22Rv1 (cell line): ENCODE measurements around the gene PICALM.

ENCODE experiments used
- ZFX ChIP-seq: fragments of 450-650 bp; IDR thresholded peaks from 2 replicates; pipeline ENCODE4 v1.6.1; 2017; ENCODE audit warnings: antibody characterized with exemption, borderline replicate concordance
- TF ChIP-seq, protein P1 (sequence below): fragments of 450-650 bp; IDR thresholded peaks from 2 replicates; pipeline ENCODE4 v1.5.1; 2017; ENCODE audit warnings: mild to moderate bottlenecking

DNA sequence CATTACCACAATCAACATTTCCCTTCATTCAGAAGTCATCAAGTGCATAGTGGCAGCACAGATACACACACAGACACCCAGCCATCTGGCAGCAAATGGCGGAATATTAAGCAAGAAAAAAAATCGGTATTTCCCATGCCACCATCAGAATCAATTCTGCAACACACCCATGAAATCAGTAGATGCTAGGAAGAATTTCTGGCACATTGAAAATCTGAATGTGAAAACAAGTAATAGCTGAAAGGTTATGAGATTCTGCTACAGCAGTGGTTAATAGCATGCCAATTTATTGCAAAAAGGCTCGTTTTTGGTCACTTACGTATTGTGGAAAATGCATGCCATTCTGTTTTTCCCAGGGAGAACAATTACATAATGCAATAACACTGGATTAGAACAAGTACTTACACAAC lies 91.1 kb downstream of the PICALM start:
- TF ChIP-seq, protein P1, sequence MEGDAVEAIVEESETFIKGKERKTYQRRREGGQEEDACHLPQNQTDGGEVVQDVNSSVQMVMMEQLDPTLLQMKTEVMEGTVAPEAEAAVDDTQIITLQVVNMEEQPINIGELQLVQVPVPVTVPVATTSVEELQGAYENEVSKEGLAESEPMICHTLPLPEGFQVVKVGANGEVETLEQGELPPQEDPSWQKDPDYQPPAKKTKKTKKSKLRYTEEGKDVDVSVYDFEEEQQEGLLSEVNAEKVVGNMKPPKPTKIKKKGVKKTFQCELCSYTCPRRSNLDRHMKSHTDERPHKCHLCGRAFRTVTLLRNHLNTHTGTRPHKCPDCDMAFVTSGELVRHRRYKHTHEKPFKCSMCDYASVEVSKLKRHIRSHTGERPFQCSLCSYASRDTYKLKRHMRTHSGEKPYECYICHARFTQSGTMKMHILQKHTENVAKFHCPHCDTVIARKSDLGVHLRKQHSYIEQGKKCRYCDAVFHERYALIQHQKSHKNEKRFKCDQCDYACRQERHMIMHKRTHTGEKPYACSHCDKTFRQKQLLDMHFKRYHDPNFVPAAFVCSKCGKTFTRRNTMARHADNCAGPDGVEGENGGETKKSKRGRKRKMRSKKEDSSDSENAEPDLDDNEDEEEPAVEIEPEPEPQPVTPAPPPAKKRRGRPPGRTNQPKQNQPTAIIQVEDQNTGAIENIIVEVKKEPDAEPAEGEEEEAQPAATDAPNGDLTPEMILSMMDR, result no peak
- TF ChIP-seq ZFX, result no peak
